Endothelial cell of umbilical vein (primary cell): ENCODE data around the gene IQCN. TPM values are rescaled to one million over a fixed set of nuclear protein-coding genes. Genes with fewer than 3 reads are reported as not detected.

Experiments
- BruUV-seq: library from RNA; stranded (reverse); fragments of 400-500 nt; replicated peaks from 2 replicates; lab custom pipeline; 2021; lab: Mats Ljungman, UMichigan
- CTCF ChIA-PET: fragments of 300-600, 350-600 bp; sonication (Branson Sonifier 250); formaldehyde crosslinking; loops from one replicate; lab custom pipeline; 2021; ENCODE audit warnings: antibody characterized with exemption, inconsistent platforms; lab: Charles Lee
- POLR2A ChIA-PET: fragments of 300-600, 350-600 bp; sonication (Branson Sonifier 250); formaldehyde crosslinking; loops from one replicate; lab custom pipeline; 2021; ENCODE audit warnings: antibody characterized with exemption, inconsistent platforms; lab: Charles Lee
- DNase-seq: peaks from one replicate; pipeline ENCODE4 v3.0.0-alpha.2; 2011; ENCODE audit warnings: low read depth, low spot score
- FAIRE-seq: peaks from 2 replicates; lab custom pipeline; 2011; peaks lifted over from hg19 to GRCh38; lab: Jason Lieb, UNC
- H2AFZ ChIP-seq: 2 replicates; pipeline ENCODE4 v1.6.0; 2012; ENCODE audit warnings: low read depth, low read length, control low read depth, inconsistent platforms
- H3K27ac ChIP-seq: 2 replicates; pipeline ENCODE4 v1.5.1; 2011; ENCODE audit warnings: low read depth, mild to moderate bottlenecking, control low read depth, low read length, moderate library complexity; ENCODE audit not compliant: insufficient read depth
- H3K27me3 ChIP-seq, 2 experiments: 2 replicates each; pipeline versions ENCODE4 v1.6.0 to v1.6.1; 2011; ENCODE audit warnings: low read length in 2 of 2, mixed read lengths in 1 of 2; ENCODE audit not compliant: control insufficient read depth in 2 of 2, insufficient read depth in 2 of 2
- H3K36me3 ChIP-seq, 2 experiments: 2 replicates in 1 of 2; 3 replicates in 1 of 2; pipeline ENCODE4 v1.5.1; 2011; ENCODE audit warnings: low read length in 2 of 2, mild to moderate bottlenecking in 1 of 2, moderate library complexity in 1 of 2; ENCODE audit not compliant: control insufficient read depth in 2 of 2, insufficient read depth in 2 of 2; ENCODE audit errors: extremely low read depth in 1 of 2
- H3K4me1 ChIP-seq: 3 replicates; pipeline ENCODE4 v1.5.1; 2011; ENCODE audit warnings: mild to moderate bottlenecking, low read length; ENCODE audit not compliant: control insufficient read depth, insufficient read depth; ENCODE audit errors: extremely low read depth
- H3K4me2 ChIP-seq: 2 replicates; pipeline ENCODE4 v1.6.1; 2011; ENCODE audit warnings: low read length, control low read depth, mixed read lengths; ENCODE audit not compliant: insufficient read depth
- H3K4me3 ChIP-seq, 3 experiments: fragments of 200-600 bp in 1 of 3; sonication (generic), shearing (Covaris generic) in 1 of 3; replicated peaks in 1 of 3; 2 replicates each; pipeline ENCODE4 v1.5.1; 2011 to 2016; ENCODE audit warnings: control low read depth in 3 of 3, low read length in 3 of 3, mild to moderate bottlenecking in 2 of 3, inconsistent platforms in 1 of 3, low read depth in 1 of 3, moderate library complexity in 1 of 3; ENCODE audit not compliant: insufficient read depth in 1 of 3
- H3K79me2 ChIP-seq: 2 replicates; pipeline ENCODE4 v1.6.0; 2012; ENCODE audit warnings: low read length, inconsistent platforms; ENCODE audit not compliant: control insufficient read depth, insufficient read depth
- H3K9ac ChIP-seq: replicated peaks from 2 replicates; pipeline ENCODE3; 2011; ENCODE audit warnings: low read length, control low read depth; ENCODE audit not compliant: insufficient read depth; ENCODE audit errors: extremely low read depth
- H3K9me1 ChIP-seq: replicated peaks from 3 replicates; pipeline ENCODE4 v1.6.0; 2011; ENCODE audit warnings: mild to moderate bottlenecking, low read length; ENCODE audit not compliant: control insufficient read depth, insufficient read depth; ENCODE audit errors: extremely low read depth
- H3K9me3 ChIP-seq: replicated peaks from 2 replicates; pipeline ENCODE4 v1.5.1; 2012; ENCODE audit warnings: low read length, inconsistent platforms; ENCODE audit not compliant: control insufficient read depth, insufficient read depth
- H4K20me1 ChIP-seq: replicated peaks from 2 replicates; pipeline ENCODE3; 2011; ENCODE audit warnings: mild to moderate bottlenecking, low read length; ENCODE audit not compliant: control insufficient read depth, insufficient read depth; ENCODE audit errors: extremely low read depth
- JUN ChIP-seq: IDR thresholded peaks from 2 replicates; pipeline ENCODE4 v1.6.1; 2011; ENCODE audit warnings: borderline replicate concordance, low read depth; ENCODE audit not compliant: insufficient read length, insufficient read depth
- MAX ChIP-seq: IDR thresholded peaks from 2 replicates; pipeline ENCODE4 v1.6.1; 2011; ENCODE audit not compliant: insufficient read depth, insufficient read length
- POLR2A ChIP-seq: IDR thresholded peaks from 2 replicates; pipeline ENCODE4 v1.6.1; 2012; ENCODE audit warnings: low read depth, mild to moderate bottlenecking, control low read depth, low read length
- POLR2AphosphoS5 ChIP-seq: IDR thresholded peaks from 2 replicates; pipeline ENCODE4 v1.6.1; 2012; ENCODE audit warnings: low read depth, mild to moderate bottlenecking, control low read depth, low read length, moderate library complexity; ENCODE audit not compliant: insufficient read depth
- dilution Hi-C: fragments of 300-500 bp; cut with MboI; formaldehyde crosslinking; loops from one replicate; pipeline ENCODE4 v1.15.0; 2019; ENCODE audit warnings: low sequenced_read_pairs; ENCODE audit not compliant: extremely low pct_ligation_motif_present
- intact Hi-C: fragments of 100-400 bp; cut with micrococcal nuclease; formaldehyde crosslinking; loops from one replicate; pipeline ENCODE4 v1.10.0; 2022
- polyA plus RNA-seq, 4 experiments: library from polyadenylated mRNA; depleted of rRNA in 3 of 4; stranded (reverse) in 3 of 4; unstranded in 1 of 4; fragments of >200 nt; gene quantifications; 2 replicates each; pipeline versions ENCODE4 v1.2.1 to v1.2.3, GENCODE V29; 2011 to 2012; ENCODE audit warnings: missing spikeins in 1 of 4
- total RNA-seq: library from RNA; stranded (reverse); gene quantifications from 2 replicates; pipeline ENCODE4 v1.2.3, GENCODE V29; 2021

Gene IQCN
- total and polyA plus RNA-seq, 2 donors (not counting 3 experiments of a cell fraction or from before 2014, with no cell fraction given): 1.5 to 3.0 TPM

- peak within 1 kb of the TSS; percentile 72 to 92 (median 80) for H3K4me3 ChIP-seq
- intact Hi-C loops: loop anchor here (1.0 to 2.0 kb wide), 3 partner anchors 11 to 129 kb away; no protein-coding TSS in a partner anchor
- no peaks in the 10 kb centered on the region for H3K9me3 ChIP-seq
- peaks cover 19% of the 10 kb centered on the region for H3K4me1 ChIP-seq
- peak within 1 kb of the TSS; percentile 98 for H3K9ac ChIP-seq
- H3K36me3 ChIP-seq: peaks cover 0 to 2% of the 10 kb centered on the region in 2 experiments
- H3K27ac ChIP-seq: peak within 1 kb of the TSS; percentile 94
- H3K4me2 ChIP-seq: peak within 1 kb of the TSS; percentile 65
- peaks cover 5% of the 10 kb centered on the region for H4K20me1 ChIP-seq
- H3K79me2 ChIP-seq: peaks cover 31% of the 10 kb centered on the region
- dilution Hi-C loops: no loop called here
- DNase-seq: peak; percentile 98
- ChIA-PET CTCF (interaction anchor here (1.0 to 6.2 kb wide), 13 partner anchors 11 to 133 kb away, joined by 3 to 401 read pairs (median 39); partner anchors contain the start of genes GDF15, LSM4 and SSBP4), POLR2A (interaction anchor here (0.5 to 5.0 kb wide), 30 partner anchors 11 to 732 kb away, joined by 3 to 113 read pairs (median 5); partner anchors contain the start of genes GDF15, LSM4, MPV17L2 and RAB3A)
- no TSS peak for BruUV-seq
- no peak for TF ChIP-seq MAX
- TF ChIP-seq JUN: peak; percentile 49
- peak; percentile 99 for TF ChIP-seq POLR2AphosphoS5
- peak; percentile 98 for TF ChIP-seq POLR2A
- peak within 1 kb of the TSS; percentile 2 for H2AFZ ChIP-seq
- H3K9me1 ChIP-seq: no peaks in the 10 kb centered on the region
- FAIRE-seq: peak; percentile 95
- no peaks in the 10 kb centered on the region for H3K27me3 ChIP-seq
Measured at GRCh38 chr19:18281082-18282020, 7.1 kb upstream of the IQCN start, which contains the start of gene JUND. TSS of gene JUND (minus strand) at chr19:18281622. CDS start at chr19:18281484, 138 bp downstream.
